HUES48 (cell line): ENCODE measurements around the gene PEAR1.

ENCODE experiments used
- H3K27ac ChIP-seq: one replicate; pipeline ENCODE4 v1.7.0; 2013; ENCODE audit warnings: low read depth, low read length, inconsistent platforms
- H3K27me3 ChIP-seq: 2 replicates; pipeline ENCODE4 v1.6.1; 2013; ENCODE audit warnings: mild to moderate bottlenecking, low read length; ENCODE audit not compliant: control insufficient read depth, insufficient read depth
- H3K36me3 ChIP-seq: 2 replicates; pipeline ENCODE4 v1.6.1; 2013; ENCODE audit warnings: low read length; ENCODE audit not compliant: control insufficient read depth, insufficient read depth
- H3K4me1 ChIP-seq: 2 replicates; pipeline ENCODE4 v1.6.1; 2013; ENCODE audit warnings: mild to moderate bottlenecking, low read length; ENCODE audit not compliant: control insufficient read depth, insufficient read depth
- H3K4me3 ChIP-seq: 2 replicates; pipeline ENCODE4 v1.5.1; 2013; ENCODE audit warnings: mild to moderate bottlenecking, low read depth, low read length
- H3K9ac ChIP-seq: 2 replicates; pipeline ENCODE4 v1.6.1; 2013; ENCODE audit warnings: mild to moderate bottlenecking, low read depth, low read length, moderate library complexity
- H3K9me3 ChIP-seq: 2 replicates; pipeline ENCODE4 v1.6.1; 2013; ENCODE audit warnings: low read length; ENCODE audit not compliant: control insufficient read depth, insufficient read depth

The PEAR1 gene

GRCh38 chr1:156911577-156912298 lies 18.2 kb downstream of the PEAR1 start:
- H3K36me3 ChIP-seq, result no peaks in the 10 kb centered on the region
- no peak overlapping the region for H3K27ac ChIP-seq
- no peak overlapping the region for H3K9ac ChIP-seq
- peaks cover 14% of the 10 kb centered on the region for H3K4me1 ChIP-seq
- no peak overlapping the region for H3K4me3 ChIP-seq
- no peaks in the 10 kb centered on the region for H3K9me3 ChIP-seq
- H3K27me3 ChIP-seq, result peaks cover 27% of the 10 kb centered on the region

- peaks cover 30% of the 10 kb centered on the region for H3K27me3 ChIP-seq
- H3K4me1 ChIP-seq, result peaks cover 14% of the 10 kb centered on the region
- H3K9me3 ChIP-seq, result no peaks in the 10 kb centered on the region
- no peaks in the 10 kb centered on the region for H3K36me3 ChIP-seq
- H3K4me3 ChIP-seq, result no peak overlapping the region
- no peak overlapping the region for H3K9ac ChIP-seq
- H3K27ac ChIP-seq, result no peak overlapping the region
Measured at GRCh38 chr1:156912310-156912709, 18.8 kb downstream of the PEAR1 start.

- H3K9me3 ChIP-seq, result no peaks in the 10 kb centered on the region
- no peak overlapping the region for H3K9ac ChIP-seq
- H3K4me1 ChIP-seq, result peaks cover 14% of the 10 kb centered on the region
- no peak overlapping the region for H3K4me3 ChIP-seq
- no peaks in the 10 kb centered on the region for H3K36me3 ChIP-seq
- H3K27me3 ChIP-seq, result peaks cover 32% of the 10 kb centered on the region
- H3K27ac ChIP-seq, result no peak overlapping the region
Measured at GRCh38 chr1:156912861-156913808, 19.6 kb downstream of the PEAR1 start.

- no peaks in the 10 kb centered on the region for H3K36me3 ChIP-seq
- H3K4me3 ChIP-seq, result no peak overlapping the region
- H3K27ac ChIP-seq, result no peak overlapping the region
- peaks cover 14% of the 10 kb centered on the region for H3K4me1 ChIP-seq
- H3K9ac ChIP-seq, result no peak overlapping the region
- H3K9me3 ChIP-seq, result no peaks in the 10 kb centered on the region
- peaks cover 39% of the 10 kb centered on the region for H3K27me3 ChIP-seq
Measured at GRCh38 chr1:156913809-156914387, 20.4 kb downstream of the PEAR1 start.

GRCh38 chr1:156914440-156914856 lies 20.9 kb downstream of the PEAR1 start:
- Histone ChIP-seq H3K9me3 (no peaks in the 10 kb centered on the region), H3K27ac (no peak overlapping the region), H3K4me1 (peaks cover 14% of the 10 kb centered on the region), H3K36me3 (no peaks in the 10 kb centered on the region), H3K27me3 (peaks cover 44% of the 10 kb centered on the region), H3K4me3 (no peak overlapping the region), H3K9ac (no peak overlapping the region)

- Histone ChIP-seq H3K9me3 (no peaks in the 10 kb centered on the region), H3K4me3 (peak within 1 kb of the TSS; percentile 58), H3K9ac (no peak within 1 kb of the TSS), H3K4me1 (peaks cover 9% of the 10 kb centered on the region), H3K36me3 (no peaks in the 10 kb centered on the region), H3K27ac (no peak within 1 kb of the TSS), H3K27me3 (peaks cover 77% of the 10 kb centered on the region)
Measured at GRCh38 chr1:156920233-156921052, 26.9 kb downstream of the PEAR1 start, which contains the start of gene LRRC71. LRRC71 (plus strand) TSS chr1:156920632; CDS start chr1:156920804, 172 bp downstream.

GRCh38 chr1:156921053-156921529 lies 27.6 kb downstream of the PEAR1 start:
- H3K27ac ChIP-seq, result no peak overlapping the region
- H3K9me3 ChIP-seq, result no peaks in the 10 kb centered on the region
- no peak overlapping the region for H3K9ac ChIP-seq
- peaks cover 9% of the 10 kb centered on the region for H3K4me1 ChIP-seq
- no peaks in the 10 kb centered on the region for H3K36me3 ChIP-seq
- peaks cover 84% of the 10 kb centered on the region for H3K27me3 ChIP-seq
- H3K4me3 ChIP-seq, result 0 out of 2 replicates have a peak overlapping the region, but pooled peaks have one; percentile 58

GRCh38 chr1:156922986-156923669 lies 29.6 kb downstream of the PEAR1 start:
- H3K27ac ChIP-seq, result no peak overlapping the region
- no peaks in the 10 kb centered on the region for H3K36me3 ChIP-seq
- no peaks in the 10 kb centered on the region for H3K9me3 ChIP-seq
- H3K9ac ChIP-seq, result no peak overlapping the region
- peak overlapping the region; percentile 56 for H3K4me3 ChIP-seq
- peaks cover 99% of the 10 kb centered on the region for H3K27me3 ChIP-seq
- H3K4me1 ChIP-seq, result peaks cover 9% of the 10 kb centered on the region

- Histone ChIP-seq H3K27ac (no peak overlapping the region), H3K27me3 (peaks cover 100% of the 10 kb centered on the region), H3K9me3 (no peaks in the 10 kb centered on the region), H3K4me1 (peaks cover 9% of the 10 kb centered on the region), H3K4me3 (peak overlapping the region; percentile 56), H3K9ac (no peak overlapping the region), H3K36me3 (no peaks in the 10 kb centered on the region)
Measured at GRCh38 chr1:156923670-156924477, 30.4 kb downstream of the PEAR1 start.
